HTERT RPE-1 (cell line): ENCODE data around the gene SDSL.

Experiments
- in situ Hi-C: fragments of 300-500 bp; cut with MboI; formaldehyde crosslinking; loops from 4 replicates; pipeline ENCODE4 v1.14.3; 2020; ENCODE audit warnings: low sequenced_read_pairs

SDSL gene

GRCh38 chr12:113422030-113422885 is at the start of gene SDSL:
SDSL (plus strand) TSS chr12:113422380; CDS start chr12:113427983, 5,603 bp downstream.
- in situ Hi-C loops, result no loop called here

DNA sequence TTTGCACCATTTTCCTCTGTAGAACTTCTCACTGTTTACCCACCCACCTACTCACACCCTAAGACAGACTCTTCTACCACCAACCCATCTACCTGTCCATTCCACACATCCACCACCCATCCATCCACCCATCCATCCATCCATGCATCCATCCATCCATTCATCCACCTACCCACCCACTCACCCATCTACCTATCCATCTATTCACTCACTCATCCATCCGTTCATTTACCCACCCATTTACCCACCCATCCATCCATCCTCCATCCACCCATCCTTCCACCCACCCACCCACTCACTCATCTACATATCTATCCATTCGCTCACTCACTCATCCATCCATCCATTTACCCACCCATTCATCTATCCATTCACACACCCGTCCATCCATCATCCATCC is 48.7 kb upstream of the SDSL start:
- in situ Hi-C loops, result no loop called here

GRCh38 chr12:113373969-113374368 is 48.2 kb upstream of the SDSL start:
- in situ Hi-C loops, result no loop called here

GRCh38 chr12:113374823-113375428 is 47.3 kb upstream of the SDSL start:
- in situ Hi-C loops, result no loop called here

- in situ Hi-C loops, result no loop called here
These were observed 43.9 kb upstream of the SDSL start for GRCh38 chr12:113378291-113378690.

GRCh38 chr12:113381220-113381619 is 41.0 kb upstream of the SDSL start:
- in situ Hi-C loops, result no loop called here

DNA sequence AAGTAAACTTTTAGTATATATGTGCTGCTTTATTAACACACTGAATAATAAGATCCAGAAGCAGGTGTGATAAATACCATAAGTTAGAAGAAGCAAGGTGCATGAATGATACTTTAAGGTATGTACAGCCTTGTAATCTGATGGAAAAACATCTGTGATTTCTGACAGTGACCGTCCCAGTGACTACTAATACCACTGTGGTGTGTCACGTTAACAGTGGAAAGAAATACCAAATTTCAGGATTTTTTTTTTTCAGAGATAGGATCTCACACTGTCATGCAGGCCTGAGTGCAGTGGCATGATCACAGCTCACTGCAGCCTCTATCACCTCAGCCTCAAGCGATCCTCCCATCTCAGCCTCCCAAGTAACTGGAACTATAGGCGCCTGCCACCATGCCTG is 40.0 kb upstream of the SDSL start:
- in situ Hi-C loops, result no loop called here

DNA sequence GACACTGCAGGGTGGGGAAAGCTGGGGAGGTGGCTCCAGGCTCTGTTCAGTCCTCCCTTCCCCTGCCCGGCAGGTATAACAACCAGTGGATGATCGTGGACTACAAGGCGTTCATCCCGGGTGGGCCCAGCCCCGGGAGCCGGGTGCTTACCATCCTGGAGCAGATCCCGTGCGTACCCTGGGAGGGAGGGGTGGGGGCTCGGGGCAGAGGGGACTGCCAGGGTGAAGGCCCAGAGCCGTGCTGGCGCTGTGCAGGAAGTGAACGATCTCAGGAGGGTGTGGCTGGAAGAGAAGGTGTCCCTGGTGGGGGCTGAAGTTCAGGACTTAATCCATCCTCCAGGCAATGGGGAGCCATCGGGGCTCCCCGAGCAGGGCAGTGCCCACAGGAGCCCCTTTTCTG is 37.4 kb upstream of the SDSL start:
- in situ Hi-C loops, result no loop called here

DNA sequence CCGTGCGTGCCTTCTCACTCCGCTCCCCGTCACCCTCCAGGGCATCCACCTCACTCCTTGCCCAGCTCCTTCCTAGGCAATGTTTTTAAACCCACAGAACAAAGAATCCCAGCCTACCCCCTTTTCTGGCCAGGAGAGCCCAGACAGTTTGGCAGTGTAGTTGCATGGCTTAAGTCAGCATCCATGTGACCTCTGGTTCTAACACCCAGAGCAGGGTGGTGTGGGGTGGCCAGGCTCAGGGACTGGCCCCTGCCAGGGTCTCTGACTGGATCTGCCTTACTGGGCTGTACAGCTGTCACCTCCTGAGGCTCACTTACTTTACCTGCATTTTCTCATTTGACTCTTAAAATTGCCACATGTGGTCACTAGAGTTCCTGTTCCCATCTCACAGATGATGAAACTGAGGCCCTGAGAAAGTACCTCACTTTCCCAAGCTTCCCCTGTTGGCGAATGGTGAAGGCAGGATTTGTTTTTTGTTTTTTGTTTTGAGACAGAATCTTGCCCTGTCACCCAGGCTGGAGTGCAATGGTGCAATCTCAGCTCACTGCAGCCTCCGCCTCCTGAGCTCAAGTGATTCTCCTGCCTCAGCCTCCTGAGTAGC is 36.8 kb upstream of the SDSL start:
- in situ Hi-C loops, result no loop called here

GRCh38 chr12:113386866-113387566 is 35.2 kb upstream of the SDSL start:
- in situ Hi-C loops, result no loop called here

GRCh38 chr12:113387631-113388030 is 34.5 kb upstream of the SDSL start:
- in situ Hi-C loops, result no loop called here

DNA sequence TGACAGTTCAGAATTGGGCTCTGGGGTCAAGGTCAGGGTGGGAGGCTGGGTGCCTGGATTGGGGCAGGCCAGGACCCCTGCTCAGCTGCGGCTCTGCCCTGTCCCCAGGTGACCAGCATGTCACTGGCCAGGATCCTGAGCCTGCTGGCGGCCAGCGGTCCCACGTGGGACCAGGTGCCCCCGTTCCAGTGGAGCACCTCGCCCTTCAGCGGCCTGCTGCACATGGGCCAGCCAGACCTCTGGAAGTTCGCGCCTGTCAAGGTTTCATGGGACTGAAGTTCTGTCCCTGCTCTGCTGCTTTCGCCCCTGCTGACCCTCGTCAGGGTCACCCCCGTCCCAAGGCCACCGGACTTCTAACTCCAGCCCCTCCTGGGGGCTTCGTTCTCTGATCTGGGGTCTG is 33.8 kb upstream of the SDSL start:
- in situ Hi-C loops, result no loop called here

- in situ Hi-C loops, result no loop called here
These were observed 31.8 kb upstream of the SDSL start for GRCh38 chr12:113390064-113391043.

DNA sequence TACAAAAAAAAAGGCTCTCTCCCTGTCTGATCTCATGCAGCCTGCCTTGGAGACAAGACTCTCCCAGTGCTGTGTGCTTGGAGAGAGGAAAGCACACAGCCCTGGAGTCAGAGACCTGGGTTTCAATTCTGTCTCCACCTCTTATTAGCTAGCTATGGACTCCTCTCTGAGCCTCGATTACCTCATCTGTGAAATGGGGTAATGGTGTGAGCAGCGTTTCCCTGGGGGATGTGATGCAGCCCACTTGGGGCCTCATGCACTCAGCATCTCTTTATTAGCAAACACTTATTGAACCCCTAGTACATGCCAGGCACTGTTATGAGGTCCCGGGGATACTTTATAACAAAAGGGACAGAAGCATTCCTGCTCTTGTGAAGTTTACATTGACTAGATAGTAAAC is 31.0 kb upstream of the SDSL start:
- in situ Hi-C loops, result no loop called here

DNA sequence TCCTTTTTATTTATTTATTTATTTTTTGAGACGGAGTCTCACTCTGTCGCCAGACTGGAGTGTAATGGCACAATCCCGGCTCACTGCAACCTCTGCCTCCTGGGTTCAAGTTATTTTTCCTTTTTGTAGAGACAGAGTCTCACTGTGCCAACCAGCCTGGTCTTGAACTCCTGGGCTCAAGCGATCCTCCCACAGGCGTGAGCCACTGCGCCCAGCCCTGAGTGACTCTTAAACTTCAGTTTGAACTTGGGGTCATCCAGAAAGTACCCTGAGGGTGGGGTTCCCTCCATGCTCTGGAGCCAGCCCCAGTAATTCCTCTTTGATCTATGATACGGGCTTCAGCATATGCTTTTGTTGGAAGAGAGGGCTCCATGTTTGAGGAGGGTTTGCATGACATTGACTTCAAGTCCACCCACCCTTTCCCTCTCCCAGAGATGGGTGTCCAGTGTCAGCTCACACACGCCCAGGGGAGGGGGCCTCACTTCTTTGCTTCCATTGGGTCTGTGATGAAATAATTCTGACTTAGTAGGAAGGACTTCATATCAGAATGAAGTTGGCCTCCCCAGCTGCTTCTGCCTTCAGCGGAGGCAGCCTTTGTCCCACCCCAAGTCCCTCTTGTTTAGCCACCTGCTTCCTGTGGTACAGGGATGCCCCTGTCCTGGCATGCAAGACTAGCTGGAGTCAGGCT is 30.4 kb upstream of the SDSL start:
- in situ Hi-C loops, result no loop called here

DNA sequence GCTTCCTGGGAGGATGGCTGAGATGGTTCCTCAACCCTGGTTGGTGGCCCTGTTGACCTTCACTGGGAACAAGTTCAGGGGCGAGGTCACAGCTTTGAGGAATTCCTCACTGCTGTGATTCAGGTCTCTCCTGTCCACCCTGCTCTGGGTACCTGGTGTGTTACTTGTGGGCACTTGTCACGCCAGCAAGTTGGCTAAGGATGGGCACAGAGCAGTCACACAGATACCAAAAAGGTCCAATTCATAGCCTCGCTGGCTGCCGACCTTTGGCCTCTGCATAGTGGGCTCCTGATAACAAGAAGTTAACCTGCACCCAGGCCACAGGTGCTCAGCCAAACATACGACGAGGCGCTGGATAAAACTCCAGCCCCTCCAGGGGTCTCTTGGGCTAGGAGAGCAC is 29.7 kb upstream of the SDSL start:
- in situ Hi-C loops, result no loop called here

- in situ Hi-C loops, result no loop called here
These were observed 29.1 kb upstream of the SDSL start for GRCh38 chr12:113392988-113393579.

DNA sequence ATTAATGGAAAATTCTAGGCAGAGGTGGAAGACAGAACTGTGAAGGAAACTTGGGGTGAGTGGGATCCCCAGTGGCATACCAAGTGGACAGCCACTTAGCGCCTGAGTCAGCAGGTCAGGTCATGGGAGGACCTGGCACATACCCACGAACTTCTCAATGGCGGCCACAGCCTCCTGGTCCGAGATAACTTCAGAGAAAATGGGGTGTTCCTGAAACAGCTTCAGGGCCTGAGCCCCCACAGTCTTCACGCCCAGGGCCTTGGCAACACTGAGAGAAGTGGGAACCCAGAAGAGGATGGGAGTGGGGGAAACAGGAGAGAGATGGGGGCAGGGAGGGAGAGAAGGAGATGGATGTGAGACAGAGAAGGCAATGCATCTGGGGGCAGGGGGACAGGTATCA is 28.4 kb upstream of the SDSL start:
- in situ Hi-C loops, result no loop called here

DNA sequence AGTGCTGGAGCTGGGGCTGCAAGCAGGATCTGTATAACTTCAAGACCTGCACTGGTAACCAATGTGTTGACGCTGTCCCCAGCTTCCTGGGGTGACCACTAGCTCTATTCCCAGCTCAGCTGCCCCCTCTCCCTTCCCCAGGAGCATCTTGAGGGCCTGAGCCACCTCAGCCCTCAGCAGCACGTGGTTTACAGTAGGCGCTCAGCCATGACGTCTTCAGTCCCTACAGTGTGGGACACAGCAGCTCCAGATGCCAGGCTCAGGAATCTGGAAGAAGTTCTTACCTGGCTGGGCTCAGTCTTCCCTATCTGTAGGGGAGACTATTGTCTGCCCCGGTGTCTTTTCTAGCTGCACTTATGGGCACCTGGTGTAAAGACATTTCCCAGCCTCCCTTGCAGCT is 27.1 kb upstream of the SDSL start:
- in situ Hi-C loops, result no loop called here
